Fibroblast of lung (primary cell): ENCODE measurements around the gene CCDC158. TPM values are rescaled to one million over a fixed set of nuclear protein-coding genes. Genes with fewer than 3 reads are reported as not detected.

ENCODE experiments used
- DNase-seq, 2 donors: peaks; one replicate each; pipeline versions ENCODE4 v3.0.0 to v3.0.0-alpha.2; 2010; ENCODE audit warnings: low read depth in 2 of 2
- H2AFZ ChIP-seq: 2 replicates; pipeline ENCODE4 v1.5.1; 2012; ENCODE audit warnings: low read length, control low read depth, inconsistent platforms
- H3K27ac ChIP-seq: 2 replicates; pipeline ENCODE4 v1.5.1; 2011; ENCODE audit warnings: low read length, control low read depth; ENCODE audit not compliant: insufficient read depth
- H3K27me3 ChIP-seq: 2 replicates; pipeline ENCODE4 v1.5.1; 2011; ENCODE audit warnings: mild to moderate bottlenecking, low read length; ENCODE audit not compliant: control insufficient read depth, insufficient read depth
- H3K36me3 ChIP-seq: 2 replicates; pipeline ENCODE4 v1.5.1; 2011; ENCODE audit warnings: low read length; ENCODE audit not compliant: control insufficient read depth, insufficient read depth
- H3K4me1 ChIP-seq: 2 replicates; pipeline ENCODE4 v1.5.1; 2011; ENCODE audit warnings: low read length; ENCODE audit not compliant: control insufficient read depth, insufficient read depth; ENCODE audit errors: extremely low read depth
- H3K4me2 ChIP-seq: 2 replicates; pipeline ENCODE4 v1.5.1; 2011; ENCODE audit warnings: low read length, control low read depth; ENCODE audit not compliant: insufficient read depth; ENCODE audit errors: extremely low read depth
- H3K4me3 ChIP-seq, 4 experiments: fragments of 200-600 bp in 1 of 4; sonication (generic) in 1 of 4; replicated peaks in 1 of 4; 2 replicates each; pipeline ENCODE4 v1.5.1; 2011 to 2016; ENCODE audit warnings: low read length in 4 of 4, low read depth in 3 of 4, mild to moderate bottlenecking in 3 of 4, control low read depth in 2 of 4, inconsistent platforms in 1 of 4, mixed read lengths in 1 of 4; ENCODE audit not compliant: insufficient read depth in 1 of 4; ENCODE audit errors: control extremely low read depth in 1 of 4
- H3K79me2 ChIP-seq: 2 replicates; pipeline ENCODE4 v1.5.1; 2012; ENCODE audit warnings: mild to moderate bottlenecking, low read length, inconsistent platforms; ENCODE audit not compliant: control insufficient read depth, insufficient read depth
- H3K9ac ChIP-seq: 2 replicates; pipeline ENCODE4 v1.5.1; 2011; ENCODE audit warnings: mild to moderate bottlenecking, low read length, control low read depth; ENCODE audit not compliant: insufficient read depth
- H3K9me3 ChIP-seq: 2 replicates; pipeline ENCODE4 v1.5.1; 2012; ENCODE audit warnings: low read depth, low read length; ENCODE audit not compliant: control insufficient read depth, insufficient read depth
- H4K20me1 ChIP-seq: 2 replicates; pipeline ENCODE4 v1.5.1; 2011; ENCODE audit warnings: low read length; ENCODE audit not compliant: control insufficient read depth, insufficient read depth; ENCODE audit errors: extremely low read depth
- CTCF ChIP-seq, 2 donors: IDR thresholded peaks in 1 of 2; conservative IDR thresholded peaks in 1 of 2; 1 replicate in 1 of 2; 2 replicates in 1 of 2; pipeline ENCODE4 v1.5.1; 2011 to 2012; ENCODE audit warnings: low read length in 2 of 2, control low read depth in 1 of 2, inconsistent platforms in 1 of 2, low read depth in 1 of 2, mild to moderate bottlenecking in 1 of 2
- EZH2 ChIP-seq: IDR thresholded peaks from 2 replicates; pipeline ENCODE4 v1.5.1; 2012; ENCODE audit warnings: low read length, control low read depth, mild to moderate bottlenecking; ENCODE audit errors: missing control alignments
- polyA plus RNA-seq, 2 donors: library from polyadenylated mRNA; depleted of rRNA in 1 of 2; stranded (reverse) in 1 of 2; unstranded in 1 of 2; fragments of >200 nt; gene quantifications; 2 replicates each; pipeline ENCODE4 v1.2.1, GENCODE V29; 2011 to 2012; ENCODE audit warnings: missing spikeins in 1 of 2
- total RNA-seq: library from RNA; depleted of rRNA; stranded (reverse); fragments of >200 nt; gene quantifications from 2 replicates; pipeline ENCODE4 v1.2.1, GENCODE V29; 2014

The CCDC158 gene
- total and polyA plus RNA-seq, 2 donors (not counting 1 experiment from before 2014, with no cell fraction given), result 0.15 to 1.5 TPM

GRCh38 chr4:76463568-76463967 lies 42.6 kb upstream of the CCDC158 start:
- H3K79me2 ChIP-seq, result no peaks in the 10 kb centered on the region
- H3K9me3 ChIP-seq, result no peaks in the 10 kb centered on the region
- H3K9ac ChIP-seq, result no peak overlapping the region
- H3K4me2 ChIP-seq, result no peak overlapping the region
- H3K27me3 ChIP-seq, result no peaks in the 10 kb centered on the region
- no peak overlapping the region for H3K4me3 ChIP-seq
- H3K4me1 ChIP-seq, result peaks cover 2% of the 10 kb centered on the region
- H3K36me3 ChIP-seq, result no peaks in the 10 kb centered on the region
- no peaks in the 10 kb centered on the region for H4K20me1 ChIP-seq
- H3K27ac ChIP-seq, result no peak overlapping the region
- no peak for DNase-seq
- no peak overlapping the region for H2AFZ ChIP-seq
- TF ChIP-seq EZH2 (no peak), CTCF (conservative IDR thresholded peaks at IDR 0.05 in 1 of 2, IDR thresholded peaks at IDR 0.05 in 1 of 2; ENCODE audit: low read depth in 1 of 2, low read length in 2 of 2) (no peak)

- TF ChIP-seq CTCF (conservative IDR thresholded peaks at IDR 0.05 in 1 of 2, IDR thresholded peaks at IDR 0.05 in 1 of 2; ENCODE audit: low read depth in 1 of 2, low read length in 2 of 2) (no peak), EZH2 (no peak)
- no peak overlapping the region for H3K4me3 ChIP-seq
- H3K4me1 ChIP-seq, result peaks cover 2% of the 10 kb centered on the region
- peak overlapping the region; percentile 12 for H2AFZ ChIP-seq
- H3K27me3 ChIP-seq, result no peaks in the 10 kb centered on the region
- peak in 1 of 2 donors; percentile 98 for DNase-seq
- no peaks in the 10 kb centered on the region for H3K36me3 ChIP-seq
- no peaks in the 10 kb centered on the region for H3K9me3 ChIP-seq
- no peaks in the 10 kb centered on the region for H3K79me2 ChIP-seq
- no peak overlapping the region for H3K27ac ChIP-seq
- no peak overlapping the region for H3K9ac ChIP-seq
- no peak overlapping the region for H3K4me2 ChIP-seq
- H4K20me1 ChIP-seq, result no peaks in the 10 kb centered on the region
Measured at GRCh38 chr4:76459291-76459723, 38.4 kb upstream of the CCDC158 start.

- H3K4me3 ChIP-seq, result no peak overlapping the region
- H3K27ac ChIP-seq, result no peak overlapping the region
- H4K20me1 ChIP-seq, result no peaks in the 10 kb centered on the region
- no peaks in the 10 kb centered on the region for H3K36me3 ChIP-seq
- no peak overlapping the region for H2AFZ ChIP-seq
- H3K27me3 ChIP-seq, result no peaks in the 10 kb centered on the region
- no peaks in the 10 kb centered on the region for H3K9me3 ChIP-seq
- H3K79me2 ChIP-seq, result no peaks in the 10 kb centered on the region
- peak in 1 of 2 donors; percentile 61 for DNase-seq
- no peak overlapping the region for H3K9ac ChIP-seq
- no peak for TF ChIP-seq EZH2
- no peak for TF ChIP-seq CTCF (conservative IDR thresholded peaks at IDR 0.05 in 1 of 2, IDR thresholded peaks at IDR 0.05 in 1 of 2; ENCODE audit: low read depth in 1 of 2, low read length in 2 of 2)
- H3K4me2 ChIP-seq, result no peak overlapping the region
- H3K4me1 ChIP-seq, result peaks cover 2% of the 10 kb centered on the region
Measured at GRCh38 chr4:76458825-76459224, 37.9 kb upstream of the CCDC158 start.
